GM18502 (cell line): ENCODE measurements around the gene SRP19.
"Not testable (repeated sequence)": the region's sequence is repeated elsewhere in the genome, so short reads cannot be mapped to it uniquely, and the experiment has no call there.

Experiments
- ATAC-seq: cut with Tn5 transposase; IDR thresholded peaks from one replicate; pipeline ENCODE4 v1.9.1; 2021; ENCODE audit warnings: mild to moderate bottlenecking; ENCODE audit not compliant: unreplicated experiment, poor library complexity

SRP19 gene

DNA sequence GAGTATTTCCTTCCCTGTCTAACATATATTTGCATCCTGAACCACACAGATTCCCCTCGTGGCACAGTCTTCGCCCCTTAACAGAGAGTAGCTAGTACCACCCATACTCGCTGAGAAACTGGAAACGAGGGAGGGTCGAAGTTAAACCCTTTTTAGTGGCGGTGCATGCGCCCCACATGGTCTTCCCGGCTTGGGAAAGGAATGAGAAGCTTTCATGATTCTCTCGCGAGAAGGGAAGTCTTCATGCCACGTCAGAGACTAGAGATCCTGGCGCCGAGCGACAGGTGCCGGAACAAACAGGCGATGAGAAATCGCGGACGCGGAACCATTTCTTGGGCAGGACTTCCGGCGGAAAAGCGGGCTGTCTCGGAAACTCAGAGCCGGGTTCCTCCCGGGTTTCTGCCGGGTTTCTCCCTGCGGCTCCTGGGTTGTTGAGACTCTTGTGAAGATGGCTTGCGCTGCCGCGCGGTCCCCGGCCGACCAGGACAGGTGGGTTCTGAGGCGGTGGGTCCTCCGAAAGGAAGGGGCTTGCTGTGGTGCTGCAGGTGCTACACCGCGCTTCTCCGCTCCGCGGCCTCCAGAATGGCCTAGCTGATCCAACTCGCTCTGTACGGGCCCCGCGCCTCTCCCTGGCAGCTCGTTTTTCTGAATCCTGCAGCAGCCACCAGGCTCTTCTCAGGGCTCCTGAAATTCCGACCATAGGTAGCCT lies at the start of gene SRP19:
Gene SRP19 (plus strand): TSS at position 359 of the 709 bp plus-strand sequence. CDS start 90 bp downstream, at position 449.
- ATAC-seq = peak; percentile 98

DNA sequence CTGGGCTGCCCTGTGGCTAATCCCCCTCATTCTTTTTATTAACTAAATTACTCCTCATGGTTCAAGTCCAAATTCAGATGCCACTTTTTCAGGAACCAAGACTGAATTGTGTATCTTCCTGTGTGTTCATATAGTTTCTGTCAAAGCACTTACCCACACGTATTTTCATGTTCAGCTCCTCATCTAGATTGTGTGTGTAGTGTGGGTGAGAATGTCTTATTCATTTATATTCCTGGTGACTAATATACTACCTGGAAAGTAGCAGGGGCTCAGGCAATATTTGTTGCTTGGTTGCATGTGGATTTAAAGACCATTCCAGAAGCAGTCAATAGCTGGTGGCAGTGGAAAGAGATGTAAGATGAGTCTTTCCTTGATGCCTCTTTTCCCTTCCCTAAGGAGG lies 48.5 kb upstream of the SRP19 start:
- no peak for ATAC-seq

- no peak for ATAC-seq
These were observed 40.8 kb upstream of the SRP19 start for GRCh38 chr5:112820246-112820645.

- no peak for ATAC-seq
These were observed 38.6 kb upstream of the SRP19 start for GRCh38 chr5:112822456-112822855.

GRCh38 chr5:112823181-112823580 lies 37.9 kb upstream of the SRP19 start:
- ATAC-seq = no peak

- ATAC-seq = no peak
These were observed 37.4 kb upstream of the SRP19 start for GRCh38 chr5:112823656-112824055.

DNA sequence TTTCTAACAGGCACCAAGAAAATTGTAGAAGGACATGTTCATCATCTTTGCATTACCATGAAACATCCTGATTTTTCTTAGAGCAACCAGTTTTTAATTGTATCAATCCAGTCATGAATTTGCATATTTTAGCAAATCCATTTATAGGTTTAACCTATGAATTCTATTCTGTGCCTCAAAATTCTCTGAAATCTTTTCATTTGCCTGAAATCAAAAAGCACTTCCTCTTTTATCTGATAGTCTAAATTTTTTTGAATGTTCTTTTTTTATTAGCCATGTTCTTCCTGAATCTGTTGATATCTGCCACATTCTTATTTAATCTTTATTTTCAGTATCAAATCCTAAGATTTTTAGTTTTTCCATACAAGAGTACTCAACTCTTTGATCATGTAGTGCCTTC lies 36.9 kb upstream of the SRP19 start:
- ATAC-seq = no peak

DNA sequence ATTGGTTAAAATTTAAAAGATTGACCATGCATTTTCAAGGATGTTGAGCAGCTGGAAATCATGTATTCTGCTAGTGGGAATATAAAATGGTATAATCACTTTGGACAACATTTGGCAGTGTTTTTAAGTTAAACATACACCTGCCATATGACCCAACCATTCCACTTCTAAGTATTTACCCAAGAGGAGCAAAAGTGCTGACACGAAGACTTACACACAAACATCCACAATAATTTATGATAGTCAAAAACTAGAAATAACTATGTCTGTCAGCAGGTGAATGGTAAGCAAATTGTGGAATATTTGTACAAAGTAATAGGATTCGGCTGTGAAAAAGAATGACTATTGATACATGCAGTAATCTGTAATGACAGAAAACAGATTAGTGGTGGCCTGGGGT lies 30.7 kb upstream of the SRP19 start:
- ATAC-seq = no peak

DNA sequence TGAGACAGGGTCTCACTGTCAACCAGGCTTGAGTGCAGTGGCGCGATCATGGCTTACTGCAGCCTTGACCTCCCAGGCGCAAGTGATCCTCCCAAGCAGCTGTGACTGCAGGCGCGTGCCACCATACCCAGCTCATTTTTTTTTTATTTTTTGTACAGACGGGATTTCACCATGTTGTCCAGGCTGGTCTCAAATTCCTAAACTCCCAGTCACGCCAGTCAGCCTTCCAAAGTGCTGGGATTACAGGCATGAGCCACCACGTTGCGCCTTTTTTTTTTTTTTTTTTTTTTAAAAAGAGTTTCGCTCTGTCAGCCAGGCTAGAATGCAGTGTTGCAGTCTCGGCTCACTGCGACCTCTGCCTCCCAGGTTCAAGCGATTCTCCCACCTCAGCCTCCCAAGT lies 27.1 kb upstream of the SRP19 start:
- ATAC-seq = no peak

- ATAC-seq = no peak
These were observed 16.6 kb upstream of the SRP19 start for GRCh38 chr5:112844489-112844888.

DNA sequence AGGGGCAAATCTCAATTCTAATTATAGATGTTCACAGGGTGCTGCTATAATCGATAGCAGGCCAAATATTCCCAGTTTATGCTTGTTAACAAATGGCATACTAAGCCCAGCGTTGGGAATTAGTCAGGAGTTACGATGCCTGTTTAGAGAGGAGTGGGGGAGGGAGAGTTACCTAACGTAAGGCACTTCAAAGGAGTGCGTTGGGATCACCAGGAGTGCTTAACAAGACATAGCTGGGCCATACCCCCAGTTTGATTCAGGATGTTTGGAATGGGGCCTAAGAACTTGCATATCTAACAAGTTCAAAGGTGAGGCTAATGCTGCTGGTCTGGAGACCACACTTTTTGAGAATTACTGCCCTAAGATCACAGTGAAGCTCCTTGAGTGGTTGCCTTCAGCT lies 14.5 kb upstream of the SRP19 start:
- ATAC-seq = no peak

- no peak for ATAC-seq
These were observed 13.8 kb upstream of the SRP19 start for GRCh38 chr5:112847306-112847705.

DNA sequence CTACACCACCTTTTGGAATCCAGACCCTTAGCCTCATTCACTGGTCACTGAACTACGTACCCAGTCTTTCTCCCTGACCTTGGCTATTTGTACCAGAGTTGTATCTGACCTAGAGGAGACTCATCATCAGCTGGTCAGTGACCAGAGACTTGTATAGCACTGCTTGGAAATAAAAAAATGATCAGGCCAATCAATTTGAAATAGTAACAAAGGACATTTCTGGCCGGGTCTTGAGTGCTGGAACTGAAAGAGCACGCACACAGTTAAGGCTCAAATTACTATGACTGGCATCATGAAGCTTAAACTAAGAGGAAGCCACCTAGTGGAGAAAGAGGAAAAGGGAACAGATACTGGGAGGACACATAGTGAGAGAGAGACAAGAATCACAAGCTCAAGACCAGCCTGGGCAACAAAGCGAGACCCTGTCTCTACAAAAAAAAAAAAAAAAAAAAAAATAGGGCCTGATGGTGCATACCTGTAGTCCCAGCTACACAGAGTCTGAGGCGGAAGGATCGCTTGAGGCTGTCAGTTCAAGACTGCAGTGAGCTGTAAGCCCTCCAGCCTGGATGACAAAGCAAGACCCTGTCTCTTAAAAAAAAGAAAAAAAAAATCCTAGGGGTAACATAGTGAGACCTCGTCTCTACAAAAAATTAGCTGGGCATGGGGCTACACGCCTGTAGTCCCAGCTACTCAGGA lies 12.8 kb upstream of the SRP19 start:
- ATAC-seq = peak; percentile 100

DNA sequence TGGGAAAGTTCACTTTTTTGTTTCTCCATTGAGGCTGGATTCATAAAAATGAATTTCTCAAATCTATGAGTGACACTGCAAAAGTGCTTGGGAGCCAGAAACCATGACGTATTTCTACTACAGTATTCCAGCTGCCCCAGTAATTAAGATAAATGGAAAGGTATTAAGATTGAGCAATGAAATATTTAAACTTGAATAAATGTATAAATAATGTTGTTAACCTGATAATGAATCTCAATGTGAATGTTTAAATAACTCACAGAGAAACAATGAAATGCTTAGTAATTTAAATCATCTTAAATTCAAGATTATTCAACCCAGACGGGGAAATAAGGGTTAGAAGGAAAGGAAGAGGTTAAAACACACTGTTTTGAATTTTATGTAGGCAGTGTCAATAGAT lies 11.2 kb upstream of the SRP19 start:
- ATAC-seq = no peak

- ATAC-seq = no peak
These were observed 6.4 kb upstream of the SRP19 start for GRCh38 chr5:112854651-112855050.

- ATAC-seq = no peak
These were observed 3.2 kb upstream of the SRP19 start for GRCh38 chr5:112857866-112858265.

DNA sequence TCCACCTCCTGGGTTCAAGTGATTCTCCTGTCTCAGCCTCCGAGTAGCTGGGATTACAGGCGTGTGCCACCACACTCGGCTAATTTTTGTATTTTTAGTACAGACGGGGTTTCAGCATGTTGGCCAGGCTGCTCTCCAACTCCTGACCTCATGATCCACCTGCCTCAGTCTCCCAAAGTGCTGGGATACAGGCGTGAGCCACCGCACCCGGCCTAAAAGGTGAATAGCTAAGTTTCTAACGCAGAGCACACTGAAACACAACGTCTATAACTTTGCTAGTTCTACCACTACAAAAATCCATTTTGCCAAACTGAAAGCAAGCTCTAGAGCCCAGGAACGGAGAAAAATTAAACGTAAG lies 537 bp upstream of the SRP19 start:
- not testable (repeated sequence) for ATAC-seq

- ATAC-seq = no peak
These were observed 525 bp downstream of the SRP19 start for GRCh38 chr5:112861638-112861985.

DNA sequence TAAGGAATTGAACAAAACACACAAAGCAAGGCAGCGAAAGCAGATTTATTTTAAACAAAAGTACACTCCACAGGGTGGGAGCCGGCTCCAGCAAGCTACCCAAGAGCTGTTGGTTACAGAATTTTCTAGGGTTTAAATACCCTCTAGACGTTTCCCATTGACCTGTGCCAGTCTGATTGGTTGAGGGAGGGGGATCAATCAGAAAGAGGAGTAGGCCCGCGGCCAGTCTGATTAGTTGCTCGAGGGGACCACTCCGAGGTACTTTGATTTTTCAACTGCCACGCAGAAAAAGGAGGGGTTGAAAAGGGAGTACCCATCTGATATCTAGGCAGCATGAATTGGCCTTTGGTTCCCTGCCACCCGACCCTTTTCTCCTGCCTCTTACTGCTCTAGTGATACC lies 998 bp downstream of the SRP19 start:
- ATAC-seq = no peak

DNA sequence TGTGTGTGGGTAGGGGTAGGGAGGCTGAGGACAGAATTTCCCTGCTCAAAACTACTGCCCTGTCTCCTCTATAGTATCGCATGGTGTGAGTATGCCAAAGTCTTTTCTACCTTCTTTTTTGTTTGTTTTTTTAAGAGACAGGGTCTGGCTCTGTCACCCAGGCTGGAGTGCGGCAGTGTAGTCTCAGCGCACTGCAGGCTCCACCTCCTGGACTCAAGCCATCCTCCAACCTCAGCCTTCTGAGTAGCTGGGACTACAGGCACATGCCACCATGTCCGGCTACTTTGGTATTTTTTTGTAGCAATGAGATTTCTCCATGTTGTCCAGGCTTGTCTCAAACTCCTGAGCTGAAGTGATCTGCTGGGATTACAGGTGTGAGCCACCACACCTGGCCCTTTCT lies 2.5 kb downstream of the SRP19 start:
- no peak for ATAC-seq

GRCh38 chr5:112865128-112865527 lies 4.0 kb downstream of the SRP19 start:
- ATAC-seq = no peak

DNA sequence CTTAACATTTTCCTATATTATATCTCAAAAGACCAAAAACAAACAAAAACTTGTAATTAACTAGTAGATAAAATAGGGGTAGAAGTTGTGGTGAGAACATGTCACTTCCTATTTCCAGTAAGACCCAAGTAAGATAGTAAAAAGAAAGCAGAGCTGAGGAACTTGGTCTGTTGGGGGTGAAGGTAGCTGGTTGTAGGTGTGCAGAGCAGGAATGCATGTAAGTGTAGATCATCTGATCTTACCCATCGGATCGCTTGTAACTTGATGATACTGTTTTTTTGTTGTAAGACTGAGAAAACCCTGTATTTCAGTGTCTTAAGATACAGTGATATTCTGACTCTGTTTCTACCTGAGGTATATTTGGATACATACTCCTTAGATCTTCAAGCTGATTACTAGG lies 5.7 kb downstream of the SRP19 start:
- no peak for ATAC-seq
